Measurements from ENCODE around the gene ACSL5.

- no peak for TF ChIP-seq CTCF (IDR thresholded peaks at IDR 0.05)
- TF ChIP-seq ZFX (IDR thresholded peaks at IDR 0.05; ENCODE audit: borderline replicate concordance), result no peak
Observed at GRCh38 chr10:112384141-112384540, 10.2 kb downstream of the ACSL5 start.

Data from 22Rv1 (cell line).